Stimulated activated memory B cell treated with anti-CD40 and anti-IgM and Interleukin-4, amounts not matched to agents 10 μg/mL and 1 μg/mL and 100 μg/mL, for 72 hours (primary cell): ENCODE results near the gene INPP5A.
"Not testable (repeated sequence)": the region's sequence is repeated elsewhere in the genome, so short reads cannot be mapped to it uniquely, and the experiment has no call there.

Experiments used
- ATAC-seq: fragments of 150-1000 bp; cut with Tn5 transposase; 2 replicates; pipeline ENCODE4 v1.10.0; 2021
- H3K27ac Mint-ChIP-seq: one replicate; pipeline ENCODE4 v1.8.0; 2022; ENCODE audit warnings: mild to moderate bottlenecking, mixed read lengths
- H3K27me3 Mint-ChIP-seq: one replicate; pipeline ENCODE4 v1.8.0; 2022; ENCODE audit warnings: mixed read lengths
- H3K36me3 Mint-ChIP-seq: one replicate; pipeline ENCODE4 v1.8.0; 2022; ENCODE audit warnings: mixed read lengths
- H3K4me1 Mint-ChIP-seq: one replicate; pipeline ENCODE4 v1.8.0; 2022; ENCODE audit warnings: mixed read lengths
- H3K4me3 Mint-ChIP-seq: one replicate; pipeline ENCODE4 v1.8.0; 2022; ENCODE audit warnings: mild to moderate bottlenecking, moderate library complexity, mixed read lengths
- H3K9me3 Mint-ChIP-seq: one replicate; pipeline ENCODE4 v1.8.0; 2022; ENCODE audit warnings: mixed read lengths

INPP5A gene

GRCh38 chr10:132498562-132499366 lies 38.8 kb upstream of the INPP5A start:
- Mint-ChIP-seq H3K4me3 (no peak overlapping the region), H3K9me3 (no peaks in the 10 kb centered on the region), H3K27me3 (peaks cover 63% of the 10 kb centered on the region), H3K4me1 (no peaks in the 10 kb centered on the region), H3K27ac (no peak overlapping the region), H3K36me3 (no peaks in the 10 kb centered on the region)
- ATAC-seq: no peak

- no peak for ATAC-seq
- Mint-ChIP-seq H3K4me1 (no peaks in the 10 kb centered on the region), H3K36me3 (no peaks in the 10 kb centered on the region), H3K27me3 (peaks cover 67% of the 10 kb centered on the region), H3K9me3 (no peaks in the 10 kb centered on the region), H3K27ac (no peak overlapping the region), H3K4me3 (no peak overlapping the region)
Observed at GRCh38 chr10:132499367-132499685, 38.3 kb upstream of the INPP5A start.

DNA sequence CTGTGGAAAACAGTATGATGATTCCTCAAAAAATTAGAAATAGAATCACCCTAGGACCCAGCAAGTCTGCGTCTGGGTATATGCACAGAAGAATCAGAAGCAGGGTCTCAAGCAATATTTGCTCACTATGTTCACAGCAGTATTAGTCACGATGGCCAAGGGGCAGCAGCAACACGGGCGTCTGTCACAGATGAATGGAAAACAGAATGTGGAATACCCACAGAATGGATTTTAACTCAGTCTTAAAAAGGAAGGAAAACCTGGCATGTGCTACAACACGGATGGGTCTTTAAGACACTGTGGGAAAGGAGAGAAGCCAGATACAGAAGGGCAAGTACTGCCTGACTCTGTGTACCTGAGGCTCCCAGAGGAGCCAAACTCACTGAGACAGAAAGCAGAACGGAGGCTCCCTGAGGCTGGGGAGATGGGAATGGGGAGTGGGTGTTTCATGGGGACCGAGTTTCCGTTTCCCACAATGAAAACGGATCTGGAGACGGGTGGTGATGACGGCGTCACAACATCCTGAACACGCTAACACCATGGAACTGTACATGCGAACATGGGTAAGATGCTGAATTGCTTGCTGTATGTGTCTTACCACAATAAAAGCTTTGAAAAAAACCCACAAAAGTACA lies 36.7 kb upstream of the INPP5A start:
- H3K36me3 Mint-ChIP-seq: no peaks in the 10 kb centered on the region
- no peak overlapping the region for H3K4me3 Mint-ChIP-seq
- no peak for ATAC-seq
- peaks cover 72% of the 10 kb centered on the region for H3K27me3 Mint-ChIP-seq
- H3K4me1 Mint-ChIP-seq: no peaks in the 10 kb centered on the region
- H3K9me3 Mint-ChIP-seq: no peaks in the 10 kb centered on the region
- H3K27ac Mint-ChIP-seq: no peak overlapping the region

- H3K4me1 Mint-ChIP-seq: no peaks in the 10 kb centered on the region
- H3K27ac Mint-ChIP-seq: no peak overlapping the region
- ATAC-seq: no peak
- H3K9me3 Mint-ChIP-seq: no peaks in the 10 kb centered on the region
- H3K36me3 Mint-ChIP-seq: no peaks in the 10 kb centered on the region
- no peak overlapping the region for H3K4me3 Mint-ChIP-seq
- H3K27me3 Mint-ChIP-seq: peaks cover 58% of the 10 kb centered on the region
Observed at GRCh38 chr10:132502544-132503300, 34.9 kb upstream of the INPP5A start.

GRCh38 chr10:132503581-132504421 lies 33.8 kb upstream of the INPP5A start:
- ATAC-seq: no peak
- Mint-ChIP-seq H3K27me3 (peaks cover 48% of the 10 kb centered on the region), H3K9me3 (no peaks in the 10 kb centered on the region), H3K27ac (no peak overlapping the region), H3K4me1 (no peaks in the 10 kb centered on the region), H3K36me3 (no peaks in the 10 kb centered on the region), H3K4me3 (no peak overlapping the region)

GRCh38 chr10:132504501-132505272 lies 32.9 kb upstream of the INPP5A start:
- Mint-ChIP-seq H3K4me1 (no peaks in the 10 kb centered on the region), H3K27me3 (peaks cover 39% of the 10 kb centered on the region), H3K36me3 (no peaks in the 10 kb centered on the region), H3K27ac (no peak overlapping the region), H3K4me3 (no peak overlapping the region), H3K9me3 (no peaks in the 10 kb centered on the region)
- no peak for ATAC-seq

- not testable (repeated sequence) for H3K36me3 Mint-ChIP-seq, H3K4me1 Mint-ChIP-seq, H3K4me3 Mint-ChIP-seq, ATAC-seq, H3K9me3 Mint-ChIP-seq, H3K27ac Mint-ChIP-seq
- peaks cover 32% of the 10 kb centered on the region for H3K27me3 Mint-ChIP-seq
Observed at GRCh38 chr10:132505546-132505945, 32.0 kb upstream of the INPP5A start.

DNA sequence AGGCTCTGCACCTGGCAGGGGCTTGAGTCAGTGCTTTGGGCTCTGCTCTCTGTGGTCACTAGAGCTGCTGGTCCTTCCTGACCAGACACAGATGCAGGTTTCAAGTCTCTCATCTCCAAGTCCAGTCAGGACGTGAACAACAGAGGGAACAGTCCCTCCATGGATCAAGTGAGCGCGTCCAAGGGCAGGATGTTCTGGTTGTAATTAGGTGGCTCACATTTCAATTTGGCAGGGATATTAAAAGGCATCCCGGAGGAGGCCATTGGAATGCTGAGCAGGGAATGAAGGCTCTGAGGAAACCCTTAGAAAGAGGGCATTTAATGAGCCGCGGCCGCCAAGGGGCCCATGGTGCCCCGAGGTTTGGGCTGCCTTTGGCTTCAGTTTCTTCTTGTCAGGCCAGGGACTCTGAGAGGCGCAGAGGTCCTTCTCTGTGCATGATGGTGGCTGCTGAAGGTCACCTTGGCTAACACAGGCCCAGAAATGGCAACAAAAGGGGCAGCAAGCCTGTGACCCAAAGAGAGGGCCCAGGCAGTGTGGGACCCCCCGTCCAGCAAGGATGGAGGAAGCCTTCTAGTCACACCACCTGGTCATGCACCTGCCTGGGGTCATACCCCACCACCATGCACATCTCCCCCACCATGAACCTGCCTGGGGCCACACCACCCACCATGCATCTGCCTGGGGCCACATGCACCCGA lies 30.7 kb upstream of the INPP5A start:
- ATAC-seq: peak; percentile 53
- Mint-ChIP-seq H3K36me3 (no peaks in the 10 kb centered on the region), H3K9me3 (no peaks in the 10 kb centered on the region), H3K4me3 (no peak overlapping the region), H3K27ac (no peak overlapping the region), H3K4me1 (no peaks in the 10 kb centered on the region), H3K27me3 (peaks cover 23% of the 10 kb centered on the region)

DNA sequence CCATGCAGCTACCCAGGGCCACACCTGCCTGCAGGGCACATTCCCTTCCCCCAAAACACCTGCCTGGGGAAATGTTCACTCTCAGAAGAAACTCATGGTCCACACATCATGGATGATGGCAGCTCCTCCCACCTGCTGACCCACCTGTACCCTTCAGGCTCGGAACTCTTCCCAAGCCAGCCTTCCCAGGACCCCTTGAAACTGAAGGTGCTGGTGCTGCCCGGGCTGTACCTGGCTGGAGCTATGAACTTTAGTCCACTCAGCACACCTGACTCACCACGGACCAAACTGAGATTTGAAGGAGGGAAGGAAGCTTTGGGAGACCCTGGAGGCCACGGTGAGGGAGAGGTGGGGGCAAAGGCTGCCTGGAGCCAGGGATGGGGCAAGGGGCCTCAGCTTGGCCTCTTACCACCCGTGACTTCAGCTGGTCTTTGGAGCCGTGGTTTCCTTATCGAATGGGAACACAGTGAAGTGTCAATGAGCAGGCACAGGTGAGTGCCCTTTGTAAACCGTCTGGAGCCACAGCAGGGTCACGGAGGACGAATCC lies 30.1 kb upstream of the INPP5A start:
- no peaks in the 10 kb centered on the region for H3K4me1 Mint-ChIP-seq
- H3K27ac Mint-ChIP-seq: no peak overlapping the region
- H3K9me3 Mint-ChIP-seq: peaks cover 2% of the 10 kb centered on the region
- no peak overlapping the region for H3K4me3 Mint-ChIP-seq
- no peak for ATAC-seq
- H3K36me3 Mint-ChIP-seq: no peaks in the 10 kb centered on the region
- peaks cover 23% of the 10 kb centered on the region for H3K27me3 Mint-ChIP-seq

DNA sequence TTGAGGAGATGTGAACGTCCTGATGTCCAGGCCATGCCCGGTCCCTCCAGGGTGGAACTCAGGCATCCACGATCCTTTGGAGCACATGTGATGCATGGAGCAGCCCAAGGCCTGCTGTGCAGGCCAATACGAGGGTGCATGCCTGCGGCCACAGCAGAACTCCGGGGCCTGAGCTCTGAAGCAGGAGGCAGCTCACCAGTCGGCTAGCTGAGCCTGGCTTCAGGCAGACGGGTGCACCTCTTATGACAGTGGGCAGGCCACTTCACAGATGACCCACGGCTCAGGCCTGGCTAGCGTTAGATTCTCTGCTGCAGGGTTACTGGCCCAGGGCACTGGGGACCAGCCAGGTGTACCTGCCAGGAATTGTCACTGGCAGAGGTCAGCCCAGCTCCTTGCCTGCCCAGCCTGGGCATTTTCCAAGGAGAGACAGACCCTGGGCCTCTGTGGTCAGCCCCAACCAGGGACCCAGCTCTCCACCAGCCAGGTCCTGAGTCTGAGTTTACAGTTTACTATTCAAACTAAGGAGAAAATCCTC lies 29.6 kb upstream of the INPP5A start:
- Mint-ChIP-seq H3K36me3 (no peaks in the 10 kb centered on the region), H3K27me3 (peaks cover 18% of the 10 kb centered on the region), H3K4me1 (no peaks in the 10 kb centered on the region), H3K4me3 (no peak overlapping the region), H3K27ac (no peak overlapping the region), H3K9me3 (peaks cover 7% of the 10 kb centered on the region)
- ATAC-seq: no peak

GRCh38 chr10:132508581-132509443 lies 28.8 kb upstream of the INPP5A start:
- no peak for ATAC-seq
- Mint-ChIP-seq H3K27me3 (peaks cover 10% of the 10 kb centered on the region), H3K27ac (no peak overlapping the region), H3K36me3 (no peaks in the 10 kb centered on the region), H3K9me3 (peaks cover 7% of the 10 kb centered on the region), H3K4me3 (no peak overlapping the region), H3K4me1 (no peaks in the 10 kb centered on the region)

DNA sequence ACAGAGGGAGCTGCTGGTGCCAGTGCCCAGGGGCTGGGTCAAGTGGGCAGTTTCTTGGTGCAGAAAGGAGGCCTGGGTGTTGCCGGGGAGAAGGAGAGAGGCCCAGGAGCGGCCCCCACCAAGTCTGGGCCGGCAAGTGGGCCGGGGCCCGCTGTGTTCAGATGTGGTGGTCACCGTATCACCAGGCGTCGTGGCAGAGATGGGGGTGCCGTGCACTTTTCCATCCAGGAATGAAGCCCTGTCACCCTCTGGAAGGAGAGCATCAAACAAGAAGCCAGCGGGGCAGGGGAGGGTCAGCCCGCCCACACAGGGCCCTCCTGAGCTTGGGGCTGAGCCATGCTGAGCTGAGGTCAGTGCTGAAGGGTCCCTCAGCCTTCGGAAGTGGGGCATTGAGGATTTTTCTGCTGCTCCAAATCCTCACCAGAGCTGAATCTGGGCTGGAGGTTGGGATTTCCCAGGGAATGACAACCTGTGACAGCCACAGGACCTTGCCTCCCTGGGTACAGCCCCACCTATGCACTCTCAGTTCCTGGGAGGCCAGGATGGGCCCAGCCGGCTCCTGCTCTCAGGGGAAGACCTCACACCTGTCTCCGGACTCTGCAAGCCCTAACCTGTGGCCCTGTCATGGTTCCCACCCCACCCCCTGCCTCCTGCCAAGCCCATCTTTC lies 27.9 kb upstream of the INPP5A start:
- no peaks in the 10 kb centered on the region for H3K4me1 Mint-ChIP-seq
- H3K36me3 Mint-ChIP-seq: no peaks in the 10 kb centered on the region
- H3K9me3 Mint-ChIP-seq: peaks cover 7% of the 10 kb centered on the region
- peaks cover 3% of the 10 kb centered on the region for H3K27me3 Mint-ChIP-seq
- H3K27ac Mint-ChIP-seq: no peak overlapping the region
- peak; percentile 25 for ATAC-seq
- no peak overlapping the region for H3K4me3 Mint-ChIP-seq
